Jurkat, Clone E6-1 (cell line): ENCODE results near the gene TAS1R3.
"Not testable (repeated sequence)": the region's sequence is repeated elsewhere in the genome, so short reads cannot be mapped to it uniquely, and the experiment has no call there.

Source experiments
- DNase-seq: peaks from one replicate; pipeline ENCODE4 v3.0.0-alpha.2; 2011; ENCODE audit warnings: low read depth, low spot score
- H3K4me3 ChIP-seq: 2 replicates; pipeline ENCODE4 v1.5.1; 2011; ENCODE audit warnings: mild to moderate bottlenecking, low read length, control low read depth, moderate library complexity

The TAS1R3 gene

GRCh38 chr1:1358433-1359271 is 27.6 kb downstream of the TAS1R3 start, which contains the start of gene MXRA8:
Gene MXRA8 (minus strand): TSS chr1:1358555. CDS start chr1:1358504, 51 bp downstream.
- DNase-seq: no peak

GRCh38 chr1:1359308-1359663 is 28.2 kb downstream of the TAS1R3 start:
- peak; percentile 46 for DNase-seq
- H3K4me3 ChIP-seq: no peak overlapping the region

More at GRCh38 chr1:1358433-1359271, 27.6 kb downstream of the TAS1R3 start, which contains the start of gene MXRA8:
- no peak within 1 kb of the TSS for H3K4me3 ChIP-seq

GRCh38 chr1:1359664-1360468 is 28.8 kb downstream of the TAS1R3 start:
- no peak overlapping the region for H3K4me3 ChIP-seq
- no peak for DNase-seq

- H3K4me3 ChIP-seq: no peak overlapping the region
- DNase-seq: no peak
These were observed 29.6 kb downstream of the TAS1R3 start for GRCh38 chr1:1360506-1361169.

- no peak overlapping the region for H3K4me3 ChIP-seq
- no peak for DNase-seq
These were observed 30.3 kb downstream of the TAS1R3 start for GRCh38 chr1:1361233-1361981.

- no peak overlapping the region for H3K4me3 ChIP-seq
- no peak for DNase-seq
These were observed 30.9 kb downstream of the TAS1R3 start for GRCh38 chr1:1361982-1362423.

GRCh38 chr1:1364266-1364665 is 33.2 kb downstream of the TAS1R3 start:
- no peak for DNase-seq
- no peak overlapping the region for H3K4me3 ChIP-seq

GRCh38 chr1:1365875-1366698 is 35.0 kb downstream of the TAS1R3 start:
- DNase-seq: no peak
- H3K4me3 ChIP-seq: no peak overlapping the region

- DNase-seq: no peak
- H3K4me3 ChIP-seq: no peak overlapping the region
These were observed 35.6 kb downstream of the TAS1R3 start for GRCh38 chr1:1366699-1367066.

- H3K4me3 ChIP-seq: no peak overlapping the region
- DNase-seq: no peak
These were observed 36.2 kb downstream of the TAS1R3 start for GRCh38 chr1:1367315-1367714.

- DNase-seq, H3K4me3 ChIP-seq: not testable (repeated sequence)
These were observed 39.0 kb downstream of the TAS1R3 start for GRCh38 chr1:1370094-1370493.

GRCh38 chr1:1370771-1371300 is 39.8 kb downstream of the TAS1R3 start:
- no peak overlapping the region for H3K4me3 ChIP-seq
- no peak for DNase-seq

- no peak overlapping the region for H3K4me3 ChIP-seq
- DNase-seq: peak; percentile 84
These were observed 40.3 kb downstream of the TAS1R3 start for GRCh38 chr1:1371364-1371745.

- peak; percentile 42 for DNase-seq
These were observed 40.9 kb downstream of the TAS1R3 start for GRCh38 chr1:1371746-1372711.

GRCh38 chr1:1373051-1373814 is 42.2 kb downstream of the TAS1R3 start:
- no peak overlapping the region for H3K4me3 ChIP-seq
- no peak for DNase-seq

More at GRCh38 chr1:1371746-1372711, 40.9 kb downstream of the TAS1R3 start:
- H3K4me3 ChIP-seq: no peak overlapping the region
